ENCODE measurements around the gene NOL12. TPM values are rescaled to one million over a fixed set of nuclear protein-coding genes. Genes with fewer than 3 reads are reported as not detected.
A peak's percentile ranks its signal among the peaks of the same experiment; 100 is the strongest.

Gene NOL12
- total RNA-seq, 1 donor from 2014 or later, result 26.8 TPM

- no peak for DNase-seq (ENCODE audit: low read depth, low spot score)
These were observed 26.9 kb upstream of the NOL12 start for GRCh38 chr22:37659066-37659896.

GRCh38 chr22:37659897-37660708 is 26.0 kb upstream of the NOL12 start:
- no peak for DNase-seq (ENCODE audit: low read depth, low spot score)

- DNase-seq (ENCODE audit: low read depth, low spot score), result no peak
These were observed 25.5 kb upstream of the NOL12 start for GRCh38 chr22:37660709-37661045.

GRCh38 chr22:37661160-37661924 is 24.8 kb upstream of the NOL12 start:
- DNase-seq (ENCODE audit: low read depth, low spot score), result no peak

GRCh38 chr22:37662039-37662438 is 24.1 kb upstream of the NOL12 start:
- DNase-seq (ENCODE audit: low read depth, low spot score), result no peak

GRCh38 chr22:37663521-37664140 is 22.5 kb upstream of the NOL12 start:
- DNase-seq (ENCODE audit: low read depth, low spot score), result no peak

GRCh38 chr22:37664249-37665101 is 21.7 kb upstream of the NOL12 start:
- DNase-seq (ENCODE audit: low read depth, low spot score), result no peak

- DNase-seq (ENCODE audit: low read depth, low spot score), result no peak
These were observed 20.7 kb upstream of the NOL12 start for GRCh38 chr22:37665487-37665886.

- DNase-seq (ENCODE audit: low read depth, low spot score), result no peak
These were observed 16.6 kb upstream of the NOL12 start for GRCh38 chr22:37669586-37669985.

- DNase-seq (ENCODE audit: low read depth, low spot score), result no peak
These were observed 13.8 kb upstream of the NOL12 start for GRCh38 chr22:37672206-37672919.

- DNase-seq (ENCODE audit: low read depth, low spot score), result no peak
These were observed 13.2 kb upstream of the NOL12 start for GRCh38 chr22:37672920-37673455.

GRCh38 chr22:37674248-37674647 is 11.9 kb upstream of the NOL12 start:
- DNase-seq (ENCODE audit: low read depth, low spot score), result no peak

- peak; percentile 75 for DNase-seq (ENCODE audit: low read depth, low spot score)
These were observed 10.9 kb upstream of the NOL12 start, which contains the start of gene LGALS1 for GRCh38 chr22:37674951-37675929. TSS of gene LGALS1 (plus strand) at chr22:37675636. CDS start at chr22:37675703, 67 bp downstream.

GRCh38 chr22:37675930-37676735 is 10.0 kb upstream of the NOL12 start:
- no peak for DNase-seq (ENCODE audit: low read depth, low spot score)

GRCh38 chr22:37676736-37677492 is 9.2 kb upstream of the NOL12 start:
- peak; percentile 83 for DNase-seq (ENCODE audit: low read depth, low spot score)

- no peak for DNase-seq (ENCODE audit: low read depth, low spot score)
These were observed 8.6 kb upstream of the NOL12 start for GRCh38 chr22:37677493-37677974.
